ENCODE data around the gene NFX1. TPM values are rescaled to one million over a fixed set of nuclear protein-coding genes. Genes with fewer than 3 reads are reported as not detected.

Gene NFX1
- total and polyA plus RNA-seq, 10 of the 15 experiments (the other 5 are each of a cell fraction or from before 2014, with no cell fraction given) = 11.9 to 45.1 (median 36.1) TPM

DNA sequence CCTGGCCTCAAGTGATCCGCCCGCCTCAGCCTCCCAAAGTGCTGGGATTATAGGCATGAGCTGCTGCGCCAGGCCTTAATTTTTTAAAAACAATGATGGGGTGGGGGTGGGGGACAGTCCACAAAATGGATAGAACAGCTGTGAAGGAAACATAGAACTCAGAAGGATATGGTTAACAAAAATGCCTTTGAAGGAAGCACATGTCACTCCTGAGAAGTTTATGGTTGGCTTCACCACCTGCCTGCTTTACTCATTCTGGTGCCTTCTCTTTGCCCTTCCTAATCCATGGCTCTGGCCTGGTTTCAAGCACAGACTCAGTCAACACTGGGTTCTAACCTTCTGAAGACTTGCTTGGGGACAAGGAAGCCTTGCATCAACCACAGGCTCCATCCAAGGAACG, 36.1 kb upstream of the NFX1 start (continued):
- TF ChIP-seq, protein P1, sequence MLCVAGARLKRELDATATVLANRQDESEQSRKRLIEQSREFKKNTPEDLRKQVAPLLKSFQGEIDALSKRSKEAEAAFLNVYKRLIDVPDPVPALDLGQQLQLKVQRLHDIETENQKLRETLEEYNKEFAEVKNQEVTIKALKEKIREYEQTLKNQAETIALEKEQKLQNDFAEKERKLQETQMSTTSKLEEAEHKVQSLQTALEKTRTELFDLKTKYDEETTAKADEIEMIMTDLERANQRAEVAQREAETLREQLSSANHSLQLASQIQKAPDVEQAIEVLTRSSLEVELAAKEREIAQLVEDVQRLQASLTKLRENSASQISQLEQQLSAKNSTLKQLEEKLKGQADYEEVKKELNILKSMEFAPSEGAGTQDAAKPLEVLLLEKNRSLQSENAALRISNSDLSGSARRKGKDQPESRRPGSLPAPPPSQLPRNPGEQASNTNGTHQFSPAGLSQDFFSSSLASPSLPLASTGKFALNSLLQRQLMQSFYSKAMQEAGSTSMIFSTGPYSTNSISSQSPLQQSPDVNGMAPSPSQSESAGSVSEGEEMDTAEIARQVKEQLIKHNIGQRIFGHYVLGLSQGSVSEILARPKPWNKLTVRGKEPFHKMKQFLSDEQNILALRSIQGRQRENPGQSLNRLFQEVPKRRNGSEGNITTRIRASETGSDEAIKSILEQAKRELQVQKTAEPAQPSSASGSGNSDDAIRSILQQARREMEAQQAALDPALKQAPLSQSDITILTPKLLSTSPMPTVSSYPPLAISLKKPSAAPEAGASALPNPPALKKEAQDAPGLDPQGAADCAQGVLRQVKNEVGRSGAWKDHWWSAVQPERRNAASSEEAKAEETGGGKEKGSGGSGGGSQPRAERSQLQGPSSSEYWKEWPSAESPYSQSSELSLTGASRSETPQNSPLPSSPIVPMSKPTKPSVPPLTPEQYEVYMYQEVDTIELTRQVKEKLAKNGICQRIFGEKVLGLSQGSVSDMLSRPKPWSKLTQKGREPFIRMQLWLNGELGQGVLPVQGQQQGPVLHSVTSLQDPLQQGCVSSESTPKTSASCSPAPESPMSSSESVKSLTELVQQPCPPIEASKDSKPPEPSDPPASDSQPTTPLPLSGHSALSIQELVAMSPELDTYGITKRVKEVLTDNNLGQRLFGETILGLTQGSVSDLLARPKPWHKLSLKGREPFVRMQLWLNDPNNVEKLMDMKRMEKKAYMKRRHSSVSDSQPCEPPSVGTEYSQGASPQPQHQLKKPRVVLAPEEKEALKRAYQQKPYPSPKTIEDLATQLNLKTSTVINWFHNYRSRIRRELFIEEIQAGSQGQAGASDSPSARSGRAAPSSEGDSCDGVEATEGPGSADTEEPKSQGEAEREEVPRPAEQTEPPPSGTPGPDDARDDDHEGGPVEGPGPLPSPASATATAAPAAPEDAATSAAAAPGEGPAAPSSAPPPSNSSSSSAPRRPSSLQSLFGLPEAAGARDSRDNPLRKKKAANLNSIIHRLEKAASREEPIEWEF (IDR thresholded peaks at IDR 0.05; ENCODE audit: insufficient replicate concordance, low read depth, low read length) = no peak
- TF ChIP-seq EP300 (IDR thresholded peaks at IDR 0.05; ENCODE audit: borderline replicate concordance in 1 of 2, control insufficient read depth in 1 of 2, low read depth in 2 of 2, low read length in 2 of 2) = no peak
- no peak for TF ChIP-seq ZNF24 (IDR thresholded peaks at IDR 0.05)
- TF ChIP-seq MYB (IDR thresholded peaks at IDR 0.05; ENCODE audit: borderline replicate concordance, low read depth, low read length) = no peak
- no peak for TF ChIP-seq SKIL (IDR thresholded peaks at IDR 0.05; ENCODE audit: low read depth, poor library complexity, severe bottlenecking)

Measured in GM12878 (cell line).